ENCODE measurements around the gene NR5A2. TPM values are rescaled to one million over a fixed set of nuclear protein-coding genes. Genes with fewer than 3 reads are reported as not detected.

Gene NR5A2
- total RNA-seq, 1 experiment from 2014 or later, result 22.3 TPM

DNA sequence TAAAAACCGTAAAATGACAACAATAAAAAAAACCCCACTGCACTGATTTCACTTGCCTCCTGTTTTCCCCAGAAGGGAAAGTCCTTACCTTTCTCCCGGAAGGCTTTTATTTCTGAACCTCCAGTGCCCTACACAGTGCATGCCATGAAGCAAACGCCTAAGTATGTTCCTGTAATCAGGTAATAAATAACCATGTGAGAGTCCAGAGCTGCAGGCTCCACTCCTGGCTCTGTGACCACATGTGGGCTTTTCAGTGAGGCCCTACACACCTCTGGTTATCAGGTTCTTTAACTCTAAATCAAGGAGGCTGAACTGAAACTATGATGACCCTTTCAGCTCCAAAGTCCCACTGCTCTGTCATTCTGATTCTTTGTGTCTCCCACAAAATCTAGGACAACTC lies 20.8 kb upstream of the NR5A2 start:
- H3K27ac Mint-ChIP-seq, result no peak overlapping the region
- no peaks in the 10 kb centered on the region for H3K27me3 Mint-ChIP-seq (ENCODE audit: low read depth)
- H3K4me1 Mint-ChIP-seq, result no peaks in the 10 kb centered on the region
- no peak for TF ChIP-seq ZBTB43 (CRISPR knock-in tag; IDR thresholded peaks at IDR 0.05)
- no peak for TF ChIP-seq CREB1 (CRISPR knock-in tag; IDR thresholded peaks at IDR 0.05)
- TF ChIP-seq TCF7 (CRISPR knock-in tag; IDR thresholded peaks at IDR 0.05; ENCODE audit: low read depth), result no peak
- TF ChIP-seq RORB (CRISPR knock-in tag; IDR thresholded peaks at IDR 0.05), result no peak
- ChIA-PET POLR2A (no interaction called here), CTCF (interaction anchor here (0.6 kb wide), 1 partner anchor 1082 kb away, joined by 3 read pairs; no protein-coding TSS in a partner anchor)
- H3K4me3 Mint-ChIP-seq, result no peak overlapping the region
- H3K36me3 Mint-ChIP-seq, result no peaks in the 10 kb centered on the region
- H3K9me3 Mint-ChIP-seq, result no peaks in the 10 kb centered on the region
- ATAC-seq, result no peak
- no peak for DNase-seq (ENCODE audit: low spot score)

DNA sequence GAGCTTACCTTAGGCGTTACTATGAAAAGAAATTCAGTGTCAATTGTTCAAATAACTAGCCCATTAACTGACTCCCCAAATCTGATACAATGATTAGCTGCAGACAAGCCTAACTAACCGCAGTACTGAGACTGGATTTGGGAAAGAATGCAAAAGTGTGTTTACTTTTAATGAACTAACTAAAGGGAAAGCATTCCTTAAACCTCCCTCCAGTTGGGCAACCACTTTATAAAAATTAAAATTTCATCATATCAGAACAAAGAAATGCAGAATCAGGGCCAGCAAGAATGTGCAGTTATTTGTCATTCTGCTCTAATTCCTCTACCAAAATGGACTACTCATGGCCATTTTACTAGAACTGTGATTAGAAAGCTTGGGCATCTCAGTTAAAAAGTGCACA lies 11.7 kb upstream of the NR5A2 start:
- Mint-ChIP-seq H3K4me1 (no peaks in the 10 kb centered on the region), H3K27ac (no peak overlapping the region), H3K9me3 (no peaks in the 10 kb centered on the region), H3K36me3 (no peaks in the 10 kb centered on the region), H3K4me3 (no peak overlapping the region), H3K27me3 (ENCODE audit: low read depth) (no peaks in the 10 kb centered on the region)
- ChIA-PET CTCF (no interaction called here), POLR2A (no interaction called here)
- TF ChIP-seq CBFB (CRISPR knock-in tag; IDR thresholded peaks at IDR 0.05; ENCODE audit: low read depth) (no peak), ZNF232 (CRISPR knock-in tag; IDR thresholded peaks at IDR 0.05) (no peak), ZNF317 (CRISPR knock-in tag; IDR thresholded peaks at IDR 0.05; ENCODE audit: borderline replicate concordance, low read depth) (no peak), NR3C1 (CRISPR knock-in tag; conservative IDR thresholded peaks at IDR 0.05; ENCODE audit: low read depth) (no peak)
- DNase-seq (ENCODE audit: low spot score) (no peak), ATAC-seq (no peak)

DNA sequence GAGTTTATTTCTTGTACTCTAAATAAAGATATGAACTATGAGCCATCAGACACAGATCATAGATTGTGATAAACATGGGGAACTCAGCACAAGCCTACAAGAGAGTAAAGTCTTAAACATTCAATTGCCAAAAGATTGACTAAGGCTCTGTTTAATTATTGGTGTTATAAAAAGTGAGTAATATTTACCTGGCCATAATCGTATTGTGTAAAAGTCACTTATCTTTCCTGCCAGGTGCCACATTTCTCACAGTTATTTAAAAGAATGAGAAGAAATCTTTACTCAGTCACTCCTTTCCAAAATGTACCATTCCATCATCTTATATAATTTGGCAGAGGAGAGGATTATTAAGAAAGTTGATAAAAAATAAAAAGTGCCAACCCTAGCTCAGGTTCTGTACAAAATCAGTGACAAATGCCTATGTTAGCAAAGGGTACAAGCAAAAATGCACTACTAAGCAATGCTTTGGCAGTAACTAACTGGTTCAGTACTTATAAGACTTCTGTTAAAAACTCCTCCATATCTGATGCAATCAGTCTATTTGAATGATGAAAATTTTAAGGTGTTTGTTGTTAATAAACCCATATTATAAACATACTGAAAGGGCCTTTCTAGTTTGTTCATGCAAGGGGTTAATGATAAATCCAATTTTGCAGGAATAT lies 5.8 kb upstream of the NR5A2 start:
- ChIA-PET CTCF (no interaction called here), POLR2A (no interaction called here)
- no peaks in the 10 kb centered on the region for H3K9me3 Mint-ChIP-seq
- H3K27me3 Mint-ChIP-seq (ENCODE audit: low read depth), result no peaks in the 10 kb centered on the region
- no peak overlapping the region for H3K27ac Mint-ChIP-seq
- ATAC-seq (no peak), DNase-seq (ENCODE audit: low spot score) (no peak)
- H3K4me3 Mint-ChIP-seq, result no peak overlapping the region
- H3K4me1 Mint-ChIP-seq, result no peaks in the 10 kb centered on the region
- H3K36me3 Mint-ChIP-seq, result no peaks in the 10 kb centered on the region
- TF ChIP-seq, protein P1, sequence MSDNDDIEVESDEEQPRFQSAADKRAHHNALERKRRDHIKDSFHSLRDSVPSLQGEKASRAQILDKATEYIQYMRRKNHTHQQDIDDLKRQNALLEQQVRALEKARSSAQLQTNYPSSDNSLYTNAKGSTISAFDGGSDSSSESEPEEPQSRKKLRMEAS (CRISPR knock-in tag; IDR thresholded peaks at IDR 0.05), result no peak
- TF ChIP-seq ATF2 (CRISPR knock-in tag; IDR thresholded peaks at IDR 0.05; ENCODE audit: borderline replicate concordance, low read depth) (no peak), IRF1 (CRISPR knock-in tag; IDR thresholded peaks at IDR 0.05) (no peak), PRRX2 (CRISPR knock-in tag; IDR thresholded peaks at IDR 0.05) (no peak), NFATC4 (CRISPR knock-in tag; IDR thresholded peaks at IDR 0.05) (no peak), ZNF671 (CRISPR knock-in tag; IDR thresholded peaks at IDR 0.05) (no peak), TP53 (CRISPR knock-in tag; IDR thresholded peaks at IDR 0.05) (no peak), ELF4 (CRISPR knock-in tag; IDR thresholded peaks at IDR 0.05; ENCODE audit: low read depth) (no peak), MLX (CRISPR knock-in tag; IDR thresholded peaks at IDR 0.05) (no peak), OVOL2 (CRISPR knock-in tag; IDR thresholded peaks at IDR 0.05; ENCODE audit: borderline replicate concordance) (no peak), MXD4 (CRISPR knock-in tag; IDR thresholded peaks at IDR 0.05; ENCODE audit: borderline replicate concordance) (no peak)
- TF ChIP-seq, protein P2, sequence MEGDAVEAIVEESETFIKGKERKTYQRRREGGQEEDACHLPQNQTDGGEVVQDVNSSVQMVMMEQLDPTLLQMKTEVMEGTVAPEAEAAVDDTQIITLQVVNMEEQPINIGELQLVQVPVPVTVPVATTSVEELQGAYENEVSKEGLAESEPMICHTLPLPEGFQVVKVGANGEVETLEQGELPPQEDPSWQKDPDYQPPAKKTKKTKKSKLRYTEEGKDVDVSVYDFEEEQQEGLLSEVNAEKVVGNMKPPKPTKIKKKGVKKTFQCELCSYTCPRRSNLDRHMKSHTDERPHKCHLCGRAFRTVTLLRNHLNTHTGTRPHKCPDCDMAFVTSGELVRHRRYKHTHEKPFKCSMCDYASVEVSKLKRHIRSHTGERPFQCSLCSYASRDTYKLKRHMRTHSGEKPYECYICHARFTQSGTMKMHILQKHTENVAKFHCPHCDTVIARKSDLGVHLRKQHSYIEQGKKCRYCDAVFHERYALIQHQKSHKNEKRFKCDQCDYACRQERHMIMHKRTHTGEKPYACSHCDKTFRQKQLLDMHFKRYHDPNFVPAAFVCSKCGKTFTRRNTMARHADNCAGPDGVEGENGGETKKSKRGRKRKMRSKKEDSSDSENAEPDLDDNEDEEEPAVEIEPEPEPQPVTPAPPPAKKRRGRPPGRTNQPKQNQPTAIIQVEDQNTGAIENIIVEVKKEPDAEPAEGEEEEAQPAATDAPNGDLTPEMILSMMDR (IDR thresholded peaks at IDR 0.05), result no peak
- TF ChIP-seq, protein P3, sequence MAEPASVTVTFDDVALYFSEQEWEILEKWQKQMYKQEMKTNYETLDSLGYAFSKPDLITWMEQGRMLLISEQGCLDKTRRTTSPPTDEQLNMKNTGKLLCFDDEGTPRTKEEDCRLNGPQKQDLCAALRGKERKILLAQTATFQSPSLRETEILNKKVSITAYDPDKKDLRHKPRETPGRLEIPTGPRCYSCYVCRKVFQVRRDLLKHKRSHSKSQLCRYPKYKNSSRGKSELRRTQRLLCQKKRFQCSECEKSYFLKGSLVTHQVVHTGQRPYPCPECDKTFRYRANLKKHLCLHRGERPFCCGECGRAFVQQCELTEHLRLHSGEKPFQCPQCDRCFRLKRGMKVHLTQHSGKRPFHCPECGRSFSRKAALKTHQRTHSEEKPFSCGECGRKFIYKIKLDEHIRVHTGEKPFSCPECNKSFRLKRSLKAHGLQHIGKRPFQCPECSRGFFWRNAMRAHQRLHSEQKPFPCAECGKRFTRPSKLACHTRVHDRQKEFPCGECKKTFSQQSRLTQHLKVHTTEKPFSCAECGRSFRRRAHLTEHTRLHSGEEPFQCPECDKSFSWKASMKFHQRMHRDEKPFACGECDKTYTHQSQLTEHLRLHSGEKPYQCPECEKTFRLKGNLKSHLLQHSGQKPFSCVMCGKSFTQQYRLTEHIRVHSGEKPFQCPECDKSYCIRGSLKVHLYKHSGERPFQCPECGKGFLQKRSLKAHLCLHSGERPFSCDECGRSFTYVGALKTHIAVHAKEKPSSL (CRISPR knock-in tag; conservative IDR thresholded peaks at IDR 0.05), result no peak
- TF ChIP-seq, protein P4, sequence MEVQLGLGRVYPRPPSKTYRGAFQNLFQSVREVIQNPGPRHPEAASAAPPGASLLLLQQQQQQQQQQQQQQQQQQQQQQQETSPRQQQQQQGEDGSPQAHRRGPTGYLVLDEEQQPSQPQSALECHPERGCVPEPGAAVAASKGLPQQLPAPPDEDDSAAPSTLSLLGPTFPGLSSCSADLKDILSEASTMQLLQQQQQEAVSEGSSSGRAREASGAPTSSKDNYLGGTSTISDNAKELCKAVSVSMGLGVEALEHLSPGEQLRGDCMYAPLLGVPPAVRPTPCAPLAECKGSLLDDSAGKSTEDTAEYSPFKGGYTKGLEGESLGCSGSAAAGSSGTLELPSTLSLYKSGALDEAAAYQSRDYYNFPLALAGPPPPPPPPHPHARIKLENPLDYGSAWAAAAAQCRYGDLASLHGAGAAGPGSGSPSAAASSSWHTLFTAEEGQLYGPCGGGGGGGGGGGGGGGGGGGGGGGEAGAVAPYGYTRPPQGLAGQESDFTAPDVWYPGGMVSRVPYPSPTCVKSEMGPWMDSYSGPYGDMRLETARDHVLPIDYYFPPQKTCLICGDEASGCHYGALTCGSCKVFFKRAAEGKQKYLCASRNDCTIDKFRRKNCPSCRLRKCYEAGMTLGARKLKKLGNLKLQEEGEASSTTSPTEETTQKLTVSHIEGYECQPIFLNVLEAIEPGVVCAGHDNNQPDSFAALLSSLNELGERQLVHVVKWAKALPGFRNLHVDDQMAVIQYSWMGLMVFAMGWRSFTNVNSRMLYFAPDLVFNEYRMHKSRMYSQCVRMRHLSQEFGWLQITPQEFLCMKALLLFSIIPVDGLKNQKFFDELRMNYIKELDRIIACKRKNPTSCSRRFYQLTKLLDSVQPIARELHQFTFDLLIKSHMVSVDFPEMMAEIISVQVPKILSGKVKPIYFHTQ (CRISPR knock-in tag; IDR thresholded peaks at IDR 0.05), result no peak
